HepG2 (cell line): ENCODE data around the gene TBCD.
A peak's percentile ranks its signal among the peaks of the same experiment; 100 is the strongest.

ENCODE experiments used
- ARID3A ChIP-seq: IDR thresholded peaks from 2 replicates; pipeline ENCODE4 v1.6.1; 2012; ENCODE audit warnings: low read depth, low read length, improper control_type of control experiment
- CEBPB ChIP-seq: IDR thresholded peaks from 2 replicates; pipeline ENCODE4 v1.6.1; 2011; ENCODE audit warnings: low read depth, low read length, improper control_type of control experiment, borderline replicate concordance
- CTCF ChIP-seq: sonication (generic); formaldehyde crosslinking; IDR thresholded peaks from 2 replicates; pipeline ENCODE4 v1.5.0; 2020; ENCODE audit warnings: mild to moderate bottlenecking, missing genetic modification reagents, moderate library complexity
- EZH2 ChIP-seq: conservative IDR thresholded peaks from 2 replicates; pipeline ENCODE4 v1.6.1; 2012; ENCODE audit warnings: mild to moderate bottlenecking, low read depth, low read length, moderate library complexity
- NRL ChIP-seq: sonication (generic); formaldehyde crosslinking; IDR thresholded peaks from 2 replicates; pipeline ENCODE4 v1.5.0; 2020; ENCODE audit warnings: missing genetic modification reagents, mild to moderate bottlenecking, moderate library complexity, borderline replicate concordance
- RFX3 ChIP-seq: IDR thresholded peaks from 2 replicates; pipeline ENCODE4 v1.6.1; 2016; ENCODE audit warnings: missing biosample characterization, missing genetic modification reagents
- RFX5 ChIP-seq: IDR thresholded peaks from 2 replicates; pipeline ENCODE4 v1.6.1; 2011; ENCODE audit warnings: low read depth, low read length, improper control_type of control experiment
- ZKSCAN1 ChIP-seq: fragments of 150-350 bp; IDR thresholded peaks from 2 replicates; pipeline ENCODE4 v1.6.1; 2014; ENCODE audit warnings: low read length
- ZNF275 ChIP-seq: sonication (generic); formaldehyde crosslinking; IDR thresholded peaks from 2 replicates; pipeline ENCODE4 v1.8.0; 2022; ENCODE audit warnings: missing genetic modification reagents, mild to moderate bottlenecking, inconsistent platforms, borderline replicate concordance
- ZNF335 ChIP-seq: sonication (generic); formaldehyde crosslinking; IDR thresholded peaks from 2 replicates; pipeline ENCODE4 v1.4.0; 2020; ENCODE audit warnings: missing genetic modification reagents
- TF ChIP-seq, protein P1 (sequence below): sonication (generic); formaldehyde crosslinking; IDR thresholded peaks from 2 replicates; pipeline ENCODE4 v1.8.1; 2022; ENCODE audit warnings: mild to moderate bottlenecking, missing genetic modification reagents

GRCh38 chr17:82963104-82963950 lies 211.5 kb downstream of the TBCD start:
- TF ChIP-seq, protein P1, sequence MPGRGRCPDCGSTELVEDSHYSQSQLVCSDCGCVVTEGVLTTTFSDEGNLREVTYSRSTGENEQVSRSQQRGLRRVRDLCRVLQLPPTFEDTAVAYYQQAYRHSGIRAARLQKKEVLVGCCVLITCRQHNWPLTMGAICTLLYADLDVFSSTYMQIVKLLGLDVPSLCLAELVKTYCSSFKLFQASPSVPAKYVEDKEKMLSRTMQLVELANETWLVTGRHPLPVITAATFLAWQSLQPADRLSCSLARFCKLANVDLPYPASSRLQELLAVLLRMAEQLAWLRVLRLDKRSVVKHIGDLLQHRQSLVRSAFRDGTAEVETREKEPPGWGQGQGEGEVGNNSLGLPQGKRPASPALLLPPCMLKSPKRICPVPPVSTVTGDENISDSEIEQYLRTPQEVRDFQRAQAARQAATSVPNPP (CRISPR knock-in tag), result no peak
- TF ChIP-seq RFX3 (no peak), ARID3A (no peak), ZNF275 (no peak), CEBPB (no peak), RFX5 (no peak), CTCF (CRISPR knock-in tag) (peak; percentile 47), ZNF335 (CRISPR knock-in tag) (no peak), ZKSCAN1 (no peak), EZH2 (no peak), NRL (CRISPR knock-in tag) (no peak)
